Hepatocyte (in vitro differentiated cells): ENCODE measurements around the gene NFE2. TPM values are rescaled to one million over a fixed set of nuclear protein-coding genes. Genes with fewer than 3 reads are reported as not detected.
"Not testable (repeated sequence)": the region's sequence is repeated elsewhere in the genome, so short reads cannot be mapped to it uniquely, and the experiment has no call there.

Experiments
- DNase-seq: peaks from one replicate; pipeline ENCODE4 v3.0.0-alpha.2; 2016; ENCODE audit warnings: low spot score
- H2AFZ ChIP-seq: fragments of 200-600 bp; sonication (generic); 2 replicates; pipeline ENCODE4 v1.6.0; 2016; ENCODE audit warnings: antibody characterized with exemption, mild to moderate bottlenecking
- H3K27ac ChIP-seq: fragments of 200-600 bp; sonication (generic); 2 replicates; pipeline ENCODE4 v1.5.1; 2016; ENCODE audit warnings: mild to moderate bottlenecking
- H3K27me3 ChIP-seq: fragments of 200-600 bp; sonication (generic); 2 replicates; pipeline ENCODE4 v1.6.1; 2016
- H3K36me3 ChIP-seq: fragments of 200-600 bp; sonication (generic); replicated peaks from 2 replicates; pipeline ENCODE4 v1.5.1; 2016; ENCODE audit warnings: low read depth; ENCODE audit not compliant: insufficient read depth
- H3K4me1 ChIP-seq: fragments of 200-600 bp; sonication (generic); 2 replicates; pipeline ENCODE4 v1.5.1; 2016; ENCODE audit warnings: mild to moderate bottlenecking, moderate library complexity; ENCODE audit not compliant: insufficient read depth
- H3K4me2 ChIP-seq: fragments of 200-600 bp; sonication (generic); 2 replicates; pipeline ENCODE4 v1.6.0; 2016
- H3K4me3 ChIP-seq: fragments of 200-600 bp; sonication (generic); 2 replicates; pipeline ENCODE4 v1.5.1; 2016; ENCODE audit warnings: mild to moderate bottlenecking
- H3K79me2 ChIP-seq: fragments of 200-600 bp; sonication (generic); 2 replicates; pipeline ENCODE4 v1.6.0; 2017; ENCODE audit warnings: mild to moderate bottlenecking
- H3K9me2 ChIP-seq: fragments of 200-600 bp; sonication (generic); replicated peaks from 2 replicates; pipeline ENCODE4 v1.6.0; 2017; ENCODE audit warnings: mild to moderate bottlenecking; ENCODE audit not compliant: insufficient read depth
- H3K9me3 ChIP-seq: fragments of 200-600 bp; sonication (generic); 2 replicates; pipeline ENCODE4 v1.5.1; 2016; ENCODE audit warnings: low read depth, mild to moderate bottlenecking
- H4K20me1 ChIP-seq: fragments of 200-600 bp; sonication (generic); 2 replicates; pipeline ENCODE4 v1.6.0; 2016; ENCODE audit warnings: mild to moderate bottlenecking; ENCODE audit not compliant: insufficient read depth, poor library complexity, severe bottlenecking
- EZH2 ChIP-seq: fragments of 200-600 bp; sonication (generic); IDR thresholded peaks from 2 replicates; pipeline ENCODE4 v1.6.1; 2016; ENCODE audit warnings: antibody characterized with exemption, mild to moderate bottlenecking, borderline replicate concordance
- EZH2phosphoT487 ChIP-seq: fragments of 200-600 bp; sonication (generic); IDR thresholded peaks from one replicate; pipeline ENCODE4 v1.6.1; 2018; ENCODE audit warnings: antibody characterized with exemption, mild to moderate bottlenecking, low read depth, moderate library complexity; ENCODE audit not compliant: unreplicated experiment, severe bottlenecking
- WGBS: methylation state at CpG from one replicate; pipeline ENCODE4 v1.1.6; 2016; ENCODE audit warnings: low lambda C conversion rate; ENCODE audit errors: missing lambda C conversion rate; 5-methylcytosine and 5-hydroxymethylcytosine counted together
- polyA plus RNA-seq: library from polyadenylated mRNA; unstranded; fragments of >200 nt; fragmentation: Nextera tagmentation; extraction: Ambion mirVana; gene quantifications from 2 replicates; pipeline ENCODE4 v1.2.1, GENCODE V29; 2016
- total RNA-seq: library from RNA; depleted of rRNA; stranded (reverse); fragments of >200 nt; gene quantifications from 2 replicates; pipeline ENCODE4 v1.2.3, GENCODE V29; 2014
- TF ChIP-seq, protein P1 (sequence below): fragments of 200-600 bp; sonication (generic); IDR thresholded peaks from 2 replicates; pipeline ENCODE4 v1.5.1; 2016; ENCODE audit warnings: antibody characterized with exemption, mild to moderate bottlenecking; ENCODE audit not compliant: poor library complexity

The NFE2 gene
- total and polyA plus RNA-seq, 2 experiments from 2014 or later, result 0.83 TPM; not detected in 1

DNA sequence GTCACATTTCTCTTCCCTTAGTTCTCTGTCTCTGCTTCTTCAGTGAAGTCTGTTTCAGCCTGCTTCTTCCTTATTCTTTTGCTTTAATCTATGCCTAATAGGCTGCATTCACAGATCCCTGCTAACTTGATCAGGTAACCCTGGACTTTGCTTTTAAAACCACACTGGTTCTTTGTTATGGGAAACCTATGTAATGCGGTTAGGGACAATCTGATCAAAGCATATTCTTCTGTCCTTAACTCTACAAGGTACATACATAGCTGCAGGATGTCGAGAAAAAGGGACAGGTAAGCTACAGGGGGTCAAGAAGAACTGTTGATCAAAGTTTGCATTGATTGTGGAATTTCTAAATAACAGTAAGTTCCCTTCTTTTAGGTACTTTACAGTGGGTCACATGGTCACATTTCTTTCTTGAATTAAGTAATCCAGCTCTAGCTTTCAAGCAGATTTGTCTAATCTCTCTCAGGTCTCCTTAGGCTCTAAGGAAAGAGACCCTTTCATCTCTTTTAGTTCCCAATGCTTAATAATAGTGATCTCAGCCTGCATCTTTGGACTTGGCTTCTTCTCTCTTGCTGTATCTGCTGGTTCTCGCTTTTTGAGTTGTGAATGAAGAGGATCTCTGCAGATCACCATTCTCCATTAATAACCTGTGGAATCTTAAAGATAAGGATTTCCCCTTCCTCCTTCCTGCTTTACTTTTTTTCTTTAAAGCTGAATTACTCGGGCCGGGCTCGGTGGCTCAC lies 28.0 kb upstream of the NFE2 start:
- H3K4me2 ChIP-seq, result peak overlapping the region; percentile 52
- peaks cover 4% of the 10 kb centered on the region for H4K20me1 ChIP-seq
- no peak overlapping the region for H2AFZ ChIP-seq
- peak overlapping the region; percentile 58 for H3K27ac ChIP-seq
- TF ChIP-seq EZH2phosphoT487, result no peak
- TF ChIP-seq EZH2, result no peak
- TF ChIP-seq, protein P1, sequence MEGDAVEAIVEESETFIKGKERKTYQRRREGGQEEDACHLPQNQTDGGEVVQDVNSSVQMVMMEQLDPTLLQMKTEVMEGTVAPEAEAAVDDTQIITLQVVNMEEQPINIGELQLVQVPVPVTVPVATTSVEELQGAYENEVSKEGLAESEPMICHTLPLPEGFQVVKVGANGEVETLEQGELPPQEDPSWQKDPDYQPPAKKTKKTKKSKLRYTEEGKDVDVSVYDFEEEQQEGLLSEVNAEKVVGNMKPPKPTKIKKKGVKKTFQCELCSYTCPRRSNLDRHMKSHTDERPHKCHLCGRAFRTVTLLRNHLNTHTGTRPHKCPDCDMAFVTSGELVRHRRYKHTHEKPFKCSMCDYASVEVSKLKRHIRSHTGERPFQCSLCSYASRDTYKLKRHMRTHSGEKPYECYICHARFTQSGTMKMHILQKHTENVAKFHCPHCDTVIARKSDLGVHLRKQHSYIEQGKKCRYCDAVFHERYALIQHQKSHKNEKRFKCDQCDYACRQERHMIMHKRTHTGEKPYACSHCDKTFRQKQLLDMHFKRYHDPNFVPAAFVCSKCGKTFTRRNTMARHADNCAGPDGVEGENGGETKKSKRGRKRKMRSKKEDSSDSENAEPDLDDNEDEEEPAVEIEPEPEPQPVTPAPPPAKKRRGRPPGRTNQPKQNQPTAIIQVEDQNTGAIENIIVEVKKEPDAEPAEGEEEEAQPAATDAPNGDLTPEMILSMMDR, result no peak
- no peaks in the 10 kb centered on the region for H3K27me3 ChIP-seq
- H3K4me3 ChIP-seq, result no peak overlapping the region
- WGBS, result 55% methylated on average over 6 of the region's 6 CpGs
- H3K4me1 ChIP-seq, result peaks cover 30% of the 10 kb centered on the region
- no peak for DNase-seq
- H3K9me3 ChIP-seq, result no peaks in the 10 kb centered on the region
- H3K9me2 ChIP-seq, result no peaks in the 10 kb centered on the region
- peaks cover 85% of the 10 kb centered on the region for H3K79me2 ChIP-seq
- H3K36me3 ChIP-seq, result no peaks in the 10 kb centered on the region

DNA sequence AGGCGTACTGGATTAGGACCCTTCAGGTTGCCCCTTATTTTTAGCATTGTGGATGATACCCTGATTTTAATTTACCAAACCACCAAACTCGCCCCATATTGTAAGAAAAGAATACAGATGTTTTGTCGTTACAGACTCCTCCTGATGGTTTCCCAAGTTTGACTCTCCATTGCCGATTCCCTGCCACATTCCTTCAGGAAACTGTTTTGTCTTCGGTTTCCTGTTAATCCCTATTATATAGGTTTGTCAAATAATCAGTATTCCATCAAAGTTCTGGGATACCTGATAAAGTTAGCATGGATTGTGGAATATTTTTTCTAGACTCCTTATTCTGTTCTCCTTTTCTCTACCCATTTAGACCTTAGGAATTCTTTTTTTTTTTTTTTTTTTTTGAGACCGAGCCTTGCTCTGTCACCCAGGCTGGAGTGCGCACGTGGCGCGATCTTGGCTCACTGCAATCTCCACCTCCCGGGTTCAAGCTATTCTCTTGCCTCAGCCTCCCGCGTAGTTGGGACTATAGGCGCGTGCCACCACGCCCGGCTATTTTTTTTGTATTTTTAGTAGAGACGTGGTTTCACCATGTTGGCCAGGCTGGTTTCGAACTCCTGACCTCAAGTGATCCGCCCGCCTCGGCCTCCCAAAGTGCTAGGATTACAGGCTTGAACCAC lies 24.8 kb upstream of the NFE2 start:
- not testable (repeated sequence) for H3K36me3 ChIP-seq, H4K20me1 ChIP-seq, H3K9me3 ChIP-seq, DNase-seq, H3K9me2 ChIP-seq, H3K27me3 ChIP-seq
- peaks cover 27% of the 10 kb centered on the region for H3K4me1 ChIP-seq
- H3K4me2 ChIP-seq, result peak overlapping the region; percentile 75
- peak overlapping the region; percentile 8 for H2AFZ ChIP-seq
- peak overlapping the region; percentile 64 for H3K4me3 ChIP-seq
- peak overlapping the region; percentile 89 for H3K27ac ChIP-seq
- WGBS, result 67% methylated on average over 21 of the region's 22 CpGs
- H3K79me2 ChIP-seq, result peaks cover 53% of the 10 kb centered on the region

DNA sequence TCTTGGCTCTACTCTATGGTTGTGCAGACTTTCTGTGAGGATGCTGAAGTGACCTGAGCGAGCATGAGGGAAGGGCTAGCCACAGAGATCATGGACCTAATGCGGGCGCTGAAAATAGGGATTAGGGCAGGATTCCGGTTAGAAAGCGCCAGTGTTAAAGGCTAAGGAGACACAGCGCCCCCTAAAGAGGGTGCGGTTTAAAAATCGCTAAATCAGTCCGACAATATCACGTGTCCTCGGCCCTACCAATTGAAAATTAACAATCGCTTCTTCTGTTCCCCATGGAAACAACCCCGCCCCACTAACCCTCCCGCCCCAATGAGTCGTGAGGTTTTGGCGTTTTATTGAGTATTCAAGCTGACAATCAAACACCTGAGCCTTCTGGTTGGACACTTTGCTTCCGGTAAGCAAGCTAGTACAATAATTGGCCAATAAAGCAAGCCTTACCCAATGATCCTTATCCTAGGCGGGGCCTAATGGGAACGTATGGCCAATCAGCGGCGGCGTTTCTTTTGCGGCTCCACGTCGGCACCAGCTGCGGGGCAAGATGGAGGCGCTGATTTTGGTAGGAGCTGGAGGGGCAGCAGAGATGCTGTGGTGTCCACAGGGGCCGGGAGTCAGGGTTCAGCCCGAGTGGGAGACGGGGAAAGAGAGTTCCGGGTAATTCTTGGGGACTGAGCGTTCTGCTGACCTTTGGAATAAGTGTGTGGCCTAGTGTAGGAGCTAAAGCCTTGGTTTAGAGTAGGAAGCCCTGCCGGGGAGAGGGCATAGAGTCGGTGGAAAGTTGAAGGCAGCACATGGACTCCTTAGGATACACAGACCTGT lies 24.0 kb upstream of the NFE2 start, which contains the start of gene COPZ1:
COPZ1 (plus strand) TSS at position 515 of the 825 bp plus-strand sequence; CDS start at position 548, 33 bp downstream.
- no peaks in the 10 kb centered on the region for H4K20me1 ChIP-seq
- peaks cover 25% of the 10 kb centered on the region for H3K4me1 ChIP-seq
- peak; percentile 98 for DNase-seq
- H3K36me3 ChIP-seq, result no peaks in the 10 kb centered on the region
- TF ChIP-seq EZH2 (no peak), EZH2phosphoT487 (no peak)
- TF ChIP-seq, protein P1, result peak; percentile 91
- peak within 1 kb of the TSS; percentile 86 for H2AFZ ChIP-seq
- H3K27ac ChIP-seq, result peak within 1 kb of the TSS; percentile 89
- no peaks in the 10 kb centered on the region for H3K9me2 ChIP-seq
- peaks cover 46% of the 10 kb centered on the region for H3K79me2 ChIP-seq
- H3K27me3 ChIP-seq, result no peaks in the 10 kb centered on the region
- no peaks in the 10 kb centered on the region for H3K9me3 ChIP-seq
- peak within 1 kb of the TSS; percentile 64 for H3K4me3 ChIP-seq
- H3K4me2 ChIP-seq, result peak within 1 kb of the TSS; percentile 75
- WGBS, result 3% methylated on average over 33 of the region's 34 CpGs
